MM.1S (cell line): ENCODE results near the gene C3orf62.
"Not testable (repeated sequence)": the region's sequence is repeated elsewhere in the genome, so short reads cannot be mapped to it uniquely, and the experiment has no call there.

Source experiments
- EZH2phosphoT487 ChIP-seq: fragments of 300-600 bp; sonication (generic); IDR thresholded peaks from 2 replicates; pipeline ENCODE4 v1.6.1; 2018; ENCODE audit warnings: antibody characterized with exemption, low read length
- TF ChIP-seq, protein P1 (sequence below): fragments of 300-600 bp; sonication (generic); IDR thresholded peaks from 2 replicates; pipeline ENCODE4 v1.5.1; 2016; ENCODE audit warnings: antibody characterized with exemption, low read length, mixed read lengths

DNA sequence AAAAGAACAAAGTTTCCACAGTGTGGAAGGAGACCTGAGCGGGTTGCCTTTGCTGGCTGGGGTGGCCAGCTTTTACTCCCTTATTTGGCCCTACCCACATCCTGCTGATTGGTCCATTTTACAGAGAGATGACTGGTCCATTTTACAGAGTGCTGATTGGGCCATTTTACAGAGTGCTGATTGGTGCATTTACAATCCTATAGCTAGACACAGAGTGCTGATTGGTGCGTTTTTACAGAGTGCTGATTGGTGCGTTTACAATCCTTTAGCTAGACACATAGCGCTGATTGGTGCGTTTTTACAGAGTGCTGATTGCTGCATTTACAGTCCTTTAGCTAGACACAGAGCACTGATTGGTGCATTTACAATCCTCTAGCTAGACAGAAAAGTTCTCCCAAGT is 48.2 kb downstream of the C3orf62 start:
- not testable (repeated sequence) for TF ChIP-seq EZH2phosphoT487
- TF ChIP-seq, protein P1, sequence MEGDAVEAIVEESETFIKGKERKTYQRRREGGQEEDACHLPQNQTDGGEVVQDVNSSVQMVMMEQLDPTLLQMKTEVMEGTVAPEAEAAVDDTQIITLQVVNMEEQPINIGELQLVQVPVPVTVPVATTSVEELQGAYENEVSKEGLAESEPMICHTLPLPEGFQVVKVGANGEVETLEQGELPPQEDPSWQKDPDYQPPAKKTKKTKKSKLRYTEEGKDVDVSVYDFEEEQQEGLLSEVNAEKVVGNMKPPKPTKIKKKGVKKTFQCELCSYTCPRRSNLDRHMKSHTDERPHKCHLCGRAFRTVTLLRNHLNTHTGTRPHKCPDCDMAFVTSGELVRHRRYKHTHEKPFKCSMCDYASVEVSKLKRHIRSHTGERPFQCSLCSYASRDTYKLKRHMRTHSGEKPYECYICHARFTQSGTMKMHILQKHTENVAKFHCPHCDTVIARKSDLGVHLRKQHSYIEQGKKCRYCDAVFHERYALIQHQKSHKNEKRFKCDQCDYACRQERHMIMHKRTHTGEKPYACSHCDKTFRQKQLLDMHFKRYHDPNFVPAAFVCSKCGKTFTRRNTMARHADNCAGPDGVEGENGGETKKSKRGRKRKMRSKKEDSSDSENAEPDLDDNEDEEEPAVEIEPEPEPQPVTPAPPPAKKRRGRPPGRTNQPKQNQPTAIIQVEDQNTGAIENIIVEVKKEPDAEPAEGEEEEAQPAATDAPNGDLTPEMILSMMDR, result not testable (repeated sequence)
